DOHH2 (cell line): ENCODE measurements around the gene CNN3.

Experiments used
- H3F3A ChIP-seq: fragments of 200-600 bp; sonication (generic), shearing (Covaris generic); 2 replicates; pipeline ENCODE4 v1.6.0; 2016; ENCODE audit warnings: antibody characterized with exemption, mild to moderate bottlenecking; ENCODE audit not compliant: control insufficient read depth, insufficient read depth
- H3K27ac ChIP-seq: fragments of 200-600 bp; sonication (generic); 2 replicates; pipeline ENCODE4 v1.5.1; 2014; ENCODE audit warnings: low read depth, mild to moderate bottlenecking, low read length, moderate library complexity
- H3K27me3 ChIP-seq: fragments of 200-600 bp; sonication (generic); 2 replicates; pipeline ENCODE4 v1.6.1; 2014; ENCODE audit warnings: mild to moderate bottlenecking, low read length, mixed read lengths; ENCODE audit not compliant: control insufficient read depth
- H3K36me3 ChIP-seq: fragments of 200-600 bp; sonication (generic); 2 replicates; pipeline ENCODE4 v1.6.1; 2014; ENCODE audit warnings: mild to moderate bottlenecking, low read length, moderate library complexity, mixed read lengths; ENCODE audit not compliant: control insufficient read depth
- H3K4me1 ChIP-seq: fragments of 200-600 bp; sonication (generic); 2 replicates; pipeline ENCODE4 v1.6.1; 2014; ENCODE audit warnings: mild to moderate bottlenecking, low read length, mixed read lengths; ENCODE audit not compliant: control insufficient read depth
- H3K4me2 ChIP-seq: fragments of 200-600 bp; sonication (generic); 2 replicates; pipeline ENCODE4 v1.6.0; 2014; ENCODE audit warnings: mild to moderate bottlenecking, low read length, moderate library complexity
- H3K4me3 ChIP-seq: fragments of 200-600 bp; sonication (generic); 2 replicates; pipeline ENCODE4 v1.5.1; 2014; ENCODE audit warnings: mild to moderate bottlenecking, low read length, mixed read lengths
- H3K79me2 ChIP-seq: fragments of 200-600 bp; sonication (generic); 2 replicates; pipeline ENCODE4 v1.6.1; 2014; ENCODE audit warnings: mild to moderate bottlenecking, low read length, mixed read lengths; ENCODE audit not compliant: control insufficient read depth
- H3K9me2 ChIP-seq: fragments of 200-600 bp; sonication (generic); replicated peaks from 2 replicates; pipeline ENCODE4 v1.6.1; 2014; ENCODE audit warnings: mild to moderate bottlenecking, low read length, mixed read lengths; ENCODE audit not compliant: control insufficient read depth
- H3K9me3 ChIP-seq: fragments of 200-600 bp; sonication (generic); 2 replicates; pipeline ENCODE4 v1.6.1; 2014; ENCODE audit warnings: antibody characterized with exemption, low read length, mixed read lengths; ENCODE audit not compliant: control insufficient read depth, insufficient read depth
- H4K20me1 ChIP-seq: fragments of 200-600 bp; sonication (generic); 2 replicates; pipeline ENCODE4 v1.6.0; 2014; ENCODE audit warnings: low read depth, mild to moderate bottlenecking, antibody characterized with exemption, low read length, moderate library complexity; ENCODE audit not compliant: control insufficient read depth, insufficient read depth
- CTCF ChIP-seq: fragments of 200-600 bp; sonication (generic); IDR thresholded peaks from one replicate; pipeline ENCODE4 v1.5.1; 2014; ENCODE audit warnings: antibody characterized with exemption, mild to moderate bottlenecking, low read depth, low read length; ENCODE audit not compliant: poor library complexity, severe bottlenecking
- EZH2phosphoT487 ChIP-seq: fragments of 200-600 bp; sonication (generic); IDR thresholded peaks from 2 replicates; pipeline ENCODE4 v1.6.1; 2017; ENCODE audit warnings: borderline replicate concordance, mild to moderate bottlenecking, antibody characterized with exemption, low read length, moderate library complexity, mixed read lengths

Gene CNN3

GRCh38 chr1:94887603-94888171, 39.2 kb downstream of the CNN3 start:
- no peak for TF ChIP-seq CTCF
- TF ChIP-seq EZH2phosphoT487: no peak
- H3K27me3 ChIP-seq: no peaks in the 10 kb centered on the region

GRCh38 chr1:94887106-94887505, 39.8 kb downstream of the CNN3 start:
- Histone ChIP-seq H3K27ac (no peak overlapping the region), H3F3A (no peaks in the 10 kb centered on the region), H3K4me1 (no peaks in the 10 kb centered on the region), H3K9me2 (no peaks in the 10 kb centered on the region), H3K36me3 (no peaks in the 10 kb centered on the region), H3K9me3 (no peaks in the 10 kb centered on the region), H3K79me2 (no peaks in the 10 kb centered on the region), H3K4me2 (no peak overlapping the region), H3K4me3 (no peak overlapping the region), H4K20me1 (no peaks in the 10 kb centered on the region), H3K27me3 (no peaks in the 10 kb centered on the region)
- TF ChIP-seq EZH2phosphoT487 (no peak), CTCF (no peak)

More at GRCh38 chr1:94887603-94888171, 39.2 kb downstream of the CNN3 start:
- H3K9me2 ChIP-seq: no peaks in the 10 kb centered on the region
- no peak overlapping the region for H3K4me2 ChIP-seq
- H3K27ac ChIP-seq: no peak overlapping the region
- H3F3A ChIP-seq: no peaks in the 10 kb centered on the region
- H3K36me3 ChIP-seq: no peaks in the 10 kb centered on the region
- no peaks in the 10 kb centered on the region for H3K79me2 ChIP-seq
- no peak overlapping the region for H3K4me3 ChIP-seq
- no peaks in the 10 kb centered on the region for H3K4me1 ChIP-seq
- no peaks in the 10 kb centered on the region for H3K9me3 ChIP-seq
- H4K20me1 ChIP-seq: no peaks in the 10 kb centered on the region

GRCh38 chr1:94886361-94886760, 40.5 kb downstream of the CNN3 start:
- Histone ChIP-seq H3K4me1 (no peaks in the 10 kb centered on the region), H3K9me3 (no peaks in the 10 kb centered on the region), H3F3A (no peaks in the 10 kb centered on the region), H3K9me2 (no peaks in the 10 kb centered on the region), H3K4me3 (no peak overlapping the region), H3K27ac (no peak overlapping the region), H3K4me2 (no peak overlapping the region), H3K79me2 (no peaks in the 10 kb centered on the region), H3K27me3 (no peaks in the 10 kb centered on the region), H4K20me1 (no peaks in the 10 kb centered on the region), H3K36me3 (no peaks in the 10 kb centered on the region)
- no peak for TF ChIP-seq CTCF
- TF ChIP-seq EZH2phosphoT487: no peak

GRCh38 chr1:94884507-94884906, 42.4 kb downstream of the CNN3 start:
- Histone ChIP-seq H3F3A (no peaks in the 10 kb centered on the region), H3K9me2 (no peaks in the 10 kb centered on the region), H3K79me2 (no peaks in the 10 kb centered on the region), H3K4me2 (no peak overlapping the region), H3K36me3 (no peaks in the 10 kb centered on the region), H3K9me3 (no peaks in the 10 kb centered on the region), H3K4me3 (no peak overlapping the region), H3K27me3 (no peaks in the 10 kb centered on the region), H4K20me1 (no peaks in the 10 kb centered on the region), H3K4me1 (no peaks in the 10 kb centered on the region), H3K27ac (no peak overlapping the region)
- TF ChIP-seq EZH2phosphoT487 (no peak), CTCF (no peak)
